Gastroesophageal sphincter (tissue), 3 donors: ENCODE data around the gene VWA5B2.

Source experiments
- EP300 ChIP-seq: sonication (generic); formaldehyde crosslinking; IDR thresholded peaks from one replicate; pipeline ENCODE4 v1.6.1; 2017; ENCODE audit warnings: antibody characterized with exemption, mild to moderate bottlenecking
- TF ChIP-seq, protein P1 (sequence below), 4 experiments: fragments of 200-600 bp in 2 of 4; fragments of 450-650 bp in 2 of 4; sonication (generic) in 1 of 4; IDR thresholded peaks; one replicate each; pipeline ENCODE4 v1.5.1; 2017 to 2019; ENCODE audit warnings: antibody characterized with exemption in 4 of 4, mild to moderate bottlenecking in 2 of 4, moderate library complexity in 2 of 4

DNA sequence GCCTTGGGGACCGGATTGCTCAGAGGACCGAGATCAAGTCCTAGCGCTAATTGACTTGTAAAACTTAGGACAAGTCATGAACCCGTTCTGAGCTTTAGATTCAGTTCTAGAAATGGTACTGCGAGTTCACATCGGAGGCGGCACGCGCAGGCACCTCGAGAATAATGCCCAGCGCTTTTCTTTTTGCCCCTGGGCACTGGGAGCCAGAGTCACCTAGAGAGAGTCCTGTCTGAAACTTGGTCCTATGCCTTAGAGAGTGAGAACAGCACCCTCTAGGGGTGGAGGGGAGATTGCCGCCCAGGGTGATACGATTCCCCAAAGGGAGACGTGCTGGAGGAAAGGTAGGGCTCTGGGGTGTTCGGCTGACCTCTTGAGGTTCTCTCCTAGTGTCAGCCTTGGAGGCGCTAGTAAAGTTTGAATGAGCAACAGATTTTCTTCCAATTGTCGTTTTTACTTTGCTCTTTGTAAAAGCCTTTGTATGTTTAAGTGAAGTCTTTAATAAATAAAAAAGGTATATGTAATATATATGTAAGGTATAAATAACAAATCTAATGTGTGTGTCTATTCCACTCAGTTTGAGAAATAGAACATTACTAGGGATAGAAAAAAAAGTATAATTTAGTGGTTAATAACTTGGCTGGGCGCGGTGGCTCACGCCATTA is 20.9 kb downstream of the VWA5B2 start:
- TF ChIP-seq, protein P1, sequence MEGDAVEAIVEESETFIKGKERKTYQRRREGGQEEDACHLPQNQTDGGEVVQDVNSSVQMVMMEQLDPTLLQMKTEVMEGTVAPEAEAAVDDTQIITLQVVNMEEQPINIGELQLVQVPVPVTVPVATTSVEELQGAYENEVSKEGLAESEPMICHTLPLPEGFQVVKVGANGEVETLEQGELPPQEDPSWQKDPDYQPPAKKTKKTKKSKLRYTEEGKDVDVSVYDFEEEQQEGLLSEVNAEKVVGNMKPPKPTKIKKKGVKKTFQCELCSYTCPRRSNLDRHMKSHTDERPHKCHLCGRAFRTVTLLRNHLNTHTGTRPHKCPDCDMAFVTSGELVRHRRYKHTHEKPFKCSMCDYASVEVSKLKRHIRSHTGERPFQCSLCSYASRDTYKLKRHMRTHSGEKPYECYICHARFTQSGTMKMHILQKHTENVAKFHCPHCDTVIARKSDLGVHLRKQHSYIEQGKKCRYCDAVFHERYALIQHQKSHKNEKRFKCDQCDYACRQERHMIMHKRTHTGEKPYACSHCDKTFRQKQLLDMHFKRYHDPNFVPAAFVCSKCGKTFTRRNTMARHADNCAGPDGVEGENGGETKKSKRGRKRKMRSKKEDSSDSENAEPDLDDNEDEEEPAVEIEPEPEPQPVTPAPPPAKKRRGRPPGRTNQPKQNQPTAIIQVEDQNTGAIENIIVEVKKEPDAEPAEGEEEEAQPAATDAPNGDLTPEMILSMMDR (IDR thresholded peaks at IDR 0.05), result peak; percentile 79 to 94 (median 88)
- TF ChIP-seq EP300, result no peak
